GM21360 (cell line): Measurements from ENCODE around the gene B4GALT3.

Experiments
- ATAC-seq: cut with Tn5 transposase; IDR thresholded peaks from one replicate; pipeline ENCODE4 v1.9.1; 2021; ENCODE audit warnings: mild to moderate bottlenecking, moderate library complexity; ENCODE audit not compliant: unreplicated experiment

B4GALT3 gene

DNA sequence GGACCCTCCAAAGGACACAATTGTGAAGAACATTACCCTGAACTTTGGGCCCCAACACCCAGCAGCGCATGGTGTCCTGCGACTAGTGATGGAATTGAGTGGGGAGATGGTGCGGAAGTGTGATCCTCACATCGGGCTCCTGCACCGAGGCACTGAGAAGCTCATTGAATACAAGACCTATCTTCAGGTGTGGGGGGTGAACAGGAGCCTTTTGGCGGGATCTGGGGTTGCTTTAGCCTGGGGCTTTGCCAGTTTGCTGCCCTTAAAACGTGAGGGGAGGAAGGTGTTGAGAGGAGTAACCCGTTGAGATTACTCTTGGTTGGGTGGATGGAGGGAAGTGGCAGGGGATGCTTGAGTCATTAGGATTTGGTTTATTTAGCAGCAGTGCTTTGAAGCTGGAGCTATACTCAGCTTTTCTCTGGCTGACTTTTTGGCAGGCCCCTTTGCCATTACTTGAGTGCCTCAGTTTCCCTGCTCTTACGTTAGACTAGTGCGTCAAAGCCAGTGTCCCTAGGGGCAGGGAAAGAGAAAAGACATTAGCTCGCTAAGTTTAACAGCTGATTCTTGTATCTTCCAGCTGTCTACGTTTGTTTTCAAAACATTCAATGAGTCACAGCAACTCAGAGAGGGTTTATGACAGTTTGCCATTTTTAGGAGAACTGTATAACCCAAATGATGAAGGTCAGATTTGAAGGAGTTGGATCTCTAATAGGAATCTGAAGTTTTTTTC, 29.3 kb upstream of the B4GALT3 start:
- ATAC-seq, result no peak

DNA sequence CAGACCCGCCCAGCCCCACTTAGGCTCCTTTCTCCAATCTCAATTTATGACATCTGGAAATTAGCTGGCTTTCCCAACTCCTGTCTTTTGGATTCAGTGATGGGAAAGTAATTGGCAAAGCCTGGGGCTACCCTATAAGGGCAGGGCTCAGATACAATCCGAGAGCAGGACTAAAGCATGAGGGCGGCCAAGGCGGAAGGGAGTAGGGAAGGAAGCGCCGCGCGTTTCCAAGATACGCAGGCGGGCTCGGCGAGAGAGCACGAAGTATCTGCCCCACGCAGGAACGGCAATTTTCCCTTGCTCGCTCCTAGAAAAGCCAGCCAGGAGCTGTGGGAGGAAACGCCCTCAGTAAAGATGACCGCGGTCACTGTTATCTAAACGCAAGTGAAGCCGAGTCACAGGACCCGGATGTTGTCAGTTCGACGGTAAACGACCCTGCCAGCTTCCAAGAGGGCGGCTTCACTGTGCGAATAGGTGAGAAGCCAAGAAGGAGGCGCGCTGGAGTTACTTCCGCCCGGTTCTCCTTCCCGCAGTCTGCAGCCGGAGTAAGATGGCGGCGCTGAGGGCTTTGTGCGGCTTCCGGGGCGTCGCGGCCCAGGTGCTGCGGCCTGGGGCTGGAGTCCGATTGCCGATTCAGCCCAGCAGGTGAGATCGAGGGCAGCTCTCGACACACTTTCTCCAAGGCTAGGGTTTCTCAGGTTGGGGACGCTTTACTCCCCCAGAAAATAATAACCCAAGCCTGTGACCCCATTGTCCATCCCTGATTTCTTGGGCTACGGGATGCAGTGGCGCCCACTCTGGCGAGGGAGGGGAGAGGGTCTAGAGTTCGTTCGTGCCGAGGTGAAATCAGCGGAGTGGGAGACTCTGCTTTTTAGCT, 24.8 kb upstream of the B4GALT3 start, which contains the start of gene NDUFS2:
Gene NDUFS2, plus strand, starts transcription at position 532 of the 877 bp plus-strand sequence. Its CDS starts 19 bp downstream, at position 551.
- peak; percentile 88 for ATAC-seq

DNA sequence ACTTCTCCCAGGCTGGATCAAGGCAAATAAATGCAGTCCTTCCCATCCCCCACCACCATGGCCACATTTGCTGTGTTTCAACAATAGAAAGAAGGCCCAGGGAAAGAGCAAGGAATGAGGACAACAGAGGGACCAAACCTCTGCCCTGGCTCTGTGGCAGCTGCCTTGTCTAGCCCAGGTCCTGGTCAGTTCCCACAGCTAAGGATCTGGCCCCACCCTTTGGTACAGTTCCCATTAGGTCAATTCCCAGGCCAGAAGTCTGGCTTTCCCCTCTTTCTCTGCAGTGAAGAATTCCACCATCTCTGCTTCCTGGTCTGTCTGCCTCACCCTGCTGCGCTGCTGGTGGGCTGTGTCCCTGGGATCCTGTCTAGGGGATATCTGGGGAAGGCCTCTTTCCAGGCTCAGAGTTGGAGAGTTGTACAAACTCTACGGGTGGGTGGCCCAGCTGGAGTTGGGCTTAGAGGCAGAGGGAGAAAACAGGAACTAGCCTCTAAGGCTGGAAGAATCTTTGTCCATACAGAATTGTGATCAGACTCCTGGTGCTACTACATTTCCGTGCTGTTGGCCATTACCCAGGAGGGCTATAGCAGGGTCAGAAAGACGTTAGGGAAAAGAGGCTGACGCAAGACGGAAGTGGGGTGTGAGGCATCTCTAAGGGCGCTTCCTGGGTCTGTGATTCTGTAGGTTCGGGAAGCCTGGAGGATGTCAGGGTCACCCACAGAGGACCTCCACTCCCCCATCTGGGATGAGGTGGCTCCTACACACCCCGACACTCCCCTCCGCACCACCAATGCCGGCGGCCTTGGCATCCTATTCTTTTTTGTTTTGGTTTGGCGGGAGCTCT, 23.9 kb upstream of the B4GALT3 start:
- no peak for ATAC-seq

DNA sequence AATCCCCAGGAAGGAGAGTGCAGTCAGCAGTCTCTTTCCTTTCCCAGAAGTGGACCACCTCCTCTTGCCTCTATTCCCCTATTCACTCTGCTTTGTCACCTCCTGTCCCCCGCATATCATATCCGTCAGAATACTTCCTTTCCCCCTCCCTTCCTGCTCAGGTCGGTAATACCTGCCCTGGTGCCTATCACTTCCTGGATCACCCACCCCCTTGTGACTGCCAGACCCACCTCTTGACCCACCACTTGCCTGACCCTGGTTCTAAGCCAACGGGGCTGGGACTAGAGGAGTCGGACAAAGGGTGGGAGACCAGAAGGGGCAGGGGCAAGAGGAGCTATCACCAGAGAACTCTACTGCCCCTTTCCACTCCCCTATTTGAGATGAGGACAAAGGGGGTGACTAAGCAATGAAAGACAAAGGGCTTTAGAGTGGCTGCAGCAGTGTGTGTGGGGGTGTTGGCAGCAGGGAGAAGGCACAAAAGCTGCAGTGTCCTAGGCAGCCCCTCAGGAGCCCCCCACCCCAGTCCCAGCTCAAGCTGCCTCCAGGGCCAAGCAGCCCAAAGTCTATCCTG, 23.2 kb upstream of the B4GALT3 start:
- ATAC-seq, result no peak

DNA sequence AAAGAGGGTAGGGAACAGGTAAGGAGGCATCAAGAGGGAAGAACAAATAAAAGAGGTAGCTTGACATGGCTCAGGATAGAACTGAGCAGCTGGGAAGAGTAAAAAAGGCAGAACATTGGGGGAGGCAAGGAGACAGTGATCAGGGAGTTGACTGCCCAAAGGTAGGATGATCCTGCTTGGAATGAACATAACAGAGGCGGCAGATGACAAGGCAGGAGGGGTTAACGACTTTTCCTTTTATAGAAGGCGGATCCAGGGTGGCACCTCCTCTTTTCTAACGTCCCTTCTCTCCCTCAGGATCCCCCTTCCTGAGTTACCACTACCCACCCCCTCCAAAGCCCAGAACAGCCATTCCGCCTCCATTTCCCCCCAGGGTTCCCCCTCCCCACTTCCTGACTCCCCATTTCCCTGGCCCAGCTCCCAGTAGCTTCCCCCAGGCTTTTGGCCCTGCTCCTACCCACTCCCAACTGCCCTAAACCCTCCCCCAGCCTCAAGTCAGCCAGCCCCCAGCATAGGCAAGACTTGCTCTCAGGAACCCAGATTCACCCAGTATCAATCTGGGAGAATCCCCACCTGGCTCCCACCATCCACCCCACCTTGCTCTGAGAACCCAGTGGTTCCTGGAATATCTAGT, 22.3 kb upstream of the B4GALT3 start:
- ATAC-seq, result no peak

DNA sequence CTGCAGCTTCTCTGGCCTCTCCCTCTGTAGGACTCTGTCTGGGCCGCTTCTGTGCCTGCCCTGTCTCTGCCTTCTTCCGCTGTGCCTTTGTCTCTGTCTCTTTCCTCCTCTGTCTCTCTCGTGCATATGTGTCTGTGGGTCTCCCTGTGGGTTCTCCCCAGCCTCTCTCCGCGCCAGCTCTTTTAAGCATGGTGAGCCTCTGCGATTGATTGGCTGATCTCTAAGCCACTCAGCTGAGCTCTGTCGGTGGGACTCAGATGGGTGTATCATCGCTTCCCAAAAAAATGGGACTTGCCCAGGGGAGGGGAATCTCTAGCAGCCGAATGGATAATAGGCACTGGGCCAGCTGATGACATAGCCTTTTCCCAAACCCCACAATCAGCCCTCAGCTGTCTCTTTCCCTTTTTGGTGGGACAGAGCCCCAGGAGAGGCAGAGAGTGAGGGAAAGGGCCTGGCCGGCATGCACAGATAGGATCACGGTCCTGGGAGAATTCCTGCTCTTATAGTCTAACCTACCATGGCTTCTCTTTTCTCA, 21.7 kb upstream of the B4GALT3 start, which contains the start of gene ADAMTS4:
Gene ADAMTS4, minus strand, starts transcription at position 158 of the 535 bp plus-strand sequence. CDS start 427 bp downstream, outside the sequence.
- no peak for ATAC-seq

DNA sequence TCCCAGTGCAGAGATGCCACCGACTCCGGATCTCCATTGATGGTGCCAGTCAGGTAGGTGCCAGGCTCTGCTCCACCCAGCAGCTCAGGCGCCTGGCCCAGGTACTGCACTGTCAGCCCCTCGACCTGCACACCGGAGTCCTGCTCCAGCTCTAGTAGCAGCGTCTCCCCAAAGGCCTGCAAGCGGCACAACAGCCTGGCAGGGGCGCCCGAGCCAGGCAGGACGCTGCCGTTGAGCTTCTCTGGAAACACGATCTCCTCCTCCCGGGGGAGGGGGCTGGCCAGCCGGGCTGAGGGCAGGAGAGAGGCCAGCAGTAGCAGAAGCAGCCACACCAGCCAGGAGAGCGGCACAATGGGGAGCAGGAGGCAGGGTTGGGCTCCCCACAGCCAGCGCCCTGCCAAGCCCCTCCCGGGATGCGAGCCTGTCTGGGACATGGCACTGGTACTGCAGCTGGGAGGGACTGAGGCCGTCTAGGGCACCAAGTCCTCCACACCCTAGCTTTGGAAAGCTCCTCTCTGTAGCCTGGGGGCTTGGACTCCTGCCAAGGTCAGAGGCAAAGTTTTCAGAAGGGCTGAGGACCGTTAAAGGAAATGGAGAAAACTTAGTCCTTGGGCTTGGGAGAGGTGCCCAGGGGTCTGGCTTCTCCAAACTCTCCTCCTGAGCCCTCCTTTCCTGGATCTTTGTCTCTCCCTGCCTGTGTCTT, 21.0 kb upstream of the B4GALT3 start:
- no peak for ATAC-seq

DNA sequence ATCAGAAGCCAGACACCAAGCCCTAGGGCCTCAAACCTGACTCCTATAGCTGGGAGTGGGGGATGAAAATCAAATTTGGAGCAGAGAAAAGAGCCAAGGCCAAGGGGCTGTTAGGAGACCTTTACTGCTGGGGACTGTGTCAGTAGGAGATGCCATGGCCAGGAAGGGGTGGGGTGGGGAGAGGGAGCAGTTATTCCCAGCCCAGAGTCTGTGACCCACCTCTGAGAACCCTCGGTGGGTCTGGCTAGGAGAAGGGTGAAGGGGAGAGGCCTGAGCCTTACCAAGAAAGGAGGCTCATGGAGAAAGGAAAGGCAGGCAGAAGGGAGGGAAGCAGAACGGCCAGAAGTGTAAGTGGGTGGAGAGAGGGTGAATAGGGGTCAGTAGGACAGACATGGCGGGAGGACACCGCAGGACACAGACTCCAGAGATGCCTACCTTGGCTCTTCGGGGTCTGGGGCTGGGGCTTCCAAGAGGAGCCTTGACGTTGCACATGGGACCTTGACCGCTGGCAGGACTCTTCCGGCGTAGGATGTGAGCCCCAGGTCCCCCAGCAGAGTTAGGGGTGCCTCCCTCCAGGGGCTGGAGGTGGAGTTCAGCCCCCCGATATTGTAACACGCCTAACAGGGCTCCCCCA, 20.4 kb upstream of the B4GALT3 start:
- ATAC-seq, result no peak

DNA sequence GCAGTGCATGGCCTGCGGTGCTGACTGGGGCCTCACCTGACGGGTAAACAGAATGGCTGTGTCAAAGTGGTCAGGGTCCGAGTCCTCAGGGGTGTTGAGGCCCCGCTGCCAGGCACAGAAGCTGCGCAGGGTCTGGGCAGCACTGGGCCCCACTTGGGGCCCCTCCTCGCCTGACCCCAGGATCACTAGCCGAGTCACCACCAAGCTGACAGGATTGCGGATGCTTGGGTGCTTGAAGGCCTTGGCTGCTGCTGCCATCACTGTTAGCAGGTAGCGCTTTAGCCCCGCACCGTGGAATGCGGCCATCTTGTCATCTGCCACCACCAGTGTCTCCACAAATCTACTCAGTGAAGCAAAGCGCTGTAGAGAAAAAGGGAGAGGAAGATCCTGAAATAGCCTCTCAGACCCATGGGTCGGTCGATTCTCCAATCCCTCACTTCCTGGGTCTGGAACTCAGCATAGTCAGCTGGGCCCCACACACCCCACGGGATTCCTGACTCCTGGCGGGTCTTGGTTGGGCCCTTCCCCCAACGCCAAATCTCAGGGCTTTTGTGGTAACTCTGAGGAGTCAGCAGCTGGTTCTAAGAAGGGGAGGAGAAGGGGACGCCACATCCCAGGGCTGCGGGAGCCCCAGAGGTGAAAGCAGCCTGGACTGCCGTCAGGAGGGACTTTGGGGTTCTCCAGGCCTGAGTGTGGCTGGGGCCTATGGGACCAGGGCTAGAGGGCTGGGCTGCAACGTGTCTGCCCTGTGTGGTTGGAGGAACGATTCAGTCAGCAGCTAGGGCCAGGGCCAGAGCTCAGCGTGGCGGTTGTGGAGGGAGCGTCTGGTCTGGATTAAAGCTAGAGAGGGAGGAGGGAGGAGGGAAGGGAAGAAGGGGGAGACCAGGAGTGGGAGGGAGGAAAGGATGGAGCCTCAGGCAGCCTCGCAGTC, 19.5 kb upstream of the B4GALT3 start:
- no peak for ATAC-seq

DNA sequence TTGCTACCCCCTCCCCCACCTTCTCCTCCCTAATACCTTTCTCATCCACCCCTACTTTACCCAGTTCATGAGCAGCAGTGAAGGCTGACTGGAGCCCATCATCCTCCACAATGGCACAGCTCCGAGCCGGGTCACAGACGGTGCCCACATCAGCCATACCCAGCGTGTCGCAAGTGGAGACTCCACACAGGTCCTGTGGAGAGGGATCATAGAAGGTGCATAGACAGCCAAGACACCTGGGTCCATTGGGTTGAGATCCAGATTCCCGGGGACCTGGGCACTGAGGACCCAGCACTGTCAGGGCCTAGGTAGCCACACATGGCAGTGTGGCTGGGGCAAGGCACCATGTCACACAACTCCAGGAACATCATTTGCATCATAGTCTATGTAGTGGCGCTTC, 18.8 kb upstream of the B4GALT3 start:
- ATAC-seq, result no peak

DNA sequence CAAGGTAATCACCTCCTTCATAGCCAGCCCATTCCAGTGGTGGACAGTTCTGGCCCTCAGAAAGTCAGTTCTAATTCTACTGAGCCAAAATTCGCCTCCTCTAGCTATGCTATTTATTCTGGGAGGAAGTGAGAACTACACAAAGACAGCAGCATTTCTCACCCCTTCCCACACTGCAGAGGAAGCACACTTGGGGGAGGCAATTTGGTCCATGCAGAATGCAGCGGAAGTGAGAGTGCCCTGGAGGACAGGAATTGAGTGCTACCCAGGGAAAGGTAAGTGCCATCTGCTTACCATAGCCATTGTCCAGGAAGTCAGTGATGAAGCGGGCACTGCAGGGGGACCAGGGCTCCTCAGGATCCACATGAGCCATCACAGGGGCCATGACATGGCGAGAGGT, 17.9 kb upstream of the B4GALT3 start:
- no peak for ATAC-seq

DNA sequence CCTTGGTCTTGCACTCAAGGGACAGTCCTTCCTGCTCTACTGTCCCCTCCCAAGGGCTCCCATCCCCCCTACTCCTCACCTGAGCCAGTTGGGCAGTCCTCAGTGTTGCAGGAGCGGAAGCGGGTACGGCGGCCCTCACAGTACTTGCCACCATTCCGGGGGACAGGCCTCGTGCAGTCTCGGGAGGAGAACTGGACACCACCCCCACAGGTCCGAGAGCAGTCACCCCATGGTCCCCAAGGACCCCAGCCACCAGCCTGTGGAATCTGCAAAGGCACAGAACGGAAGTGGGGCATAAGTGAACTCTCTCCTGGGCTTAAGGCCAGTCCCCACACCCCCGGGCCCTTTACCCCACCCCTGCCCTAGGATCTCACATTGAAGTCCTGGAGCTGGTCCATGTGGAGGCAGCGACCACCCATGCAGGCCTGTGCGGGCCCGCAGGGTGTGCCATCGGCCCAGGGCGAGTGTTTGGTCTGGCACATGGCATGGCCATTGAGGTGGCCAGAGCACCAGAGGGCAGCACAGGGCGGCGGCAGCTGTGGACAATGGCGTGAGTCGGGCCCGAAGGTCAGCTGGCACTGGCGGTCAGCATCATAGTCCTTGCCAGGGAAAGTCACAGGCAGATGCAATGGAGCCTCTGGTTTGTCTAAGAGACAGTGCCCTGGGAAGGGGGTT, 16.4 kb upstream of the B4GALT3 start:
- ATAC-seq, result no peak

DNA sequence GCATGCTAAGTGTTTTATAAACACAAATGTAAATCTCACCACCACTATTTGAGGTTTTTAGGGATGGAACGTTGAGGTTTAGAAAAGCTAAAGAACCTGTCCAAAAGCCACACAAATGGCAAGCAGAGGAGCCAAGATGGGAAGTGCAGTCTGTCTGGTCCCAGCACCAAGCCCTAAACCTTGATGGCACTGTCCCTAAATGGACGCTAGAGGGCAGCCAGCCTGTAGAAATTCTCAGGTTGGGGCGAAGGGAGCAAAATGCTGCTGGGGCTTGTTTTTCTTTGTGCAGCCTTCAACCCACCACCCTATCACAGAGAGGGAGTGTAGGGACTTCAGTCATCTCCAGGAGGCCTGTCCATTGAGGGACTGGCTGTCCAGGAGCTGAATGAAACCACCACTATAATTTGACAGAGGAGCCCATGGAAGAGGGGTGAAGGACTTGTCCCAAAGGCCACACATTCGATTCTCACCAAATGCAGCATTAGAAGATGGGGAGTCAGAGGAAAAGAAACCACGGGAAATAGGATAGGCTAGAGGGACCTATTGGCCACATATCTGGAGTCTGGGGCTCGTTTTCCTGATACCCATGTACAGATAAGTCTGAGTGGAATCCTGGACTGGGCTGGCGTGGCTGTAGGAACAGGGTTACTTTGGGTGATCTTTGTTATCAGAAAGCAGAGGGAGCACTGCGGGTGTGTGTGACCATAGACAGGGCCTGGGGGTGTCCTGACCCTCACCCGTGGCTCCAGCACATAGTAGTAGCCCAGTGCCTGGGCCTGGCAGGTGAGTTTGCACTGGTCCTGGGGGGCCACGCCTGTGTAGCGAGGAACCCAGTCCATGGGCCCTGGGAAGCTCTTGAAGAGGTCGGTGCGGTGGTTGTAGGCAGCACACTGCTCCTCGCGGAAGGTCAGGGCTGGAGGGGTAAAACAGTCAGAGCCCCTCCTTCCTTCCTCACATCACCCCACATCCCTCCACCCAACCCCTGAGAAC, 15.5 kb upstream of the B4GALT3 start:
- ATAC-seq, result no peak

DNA sequence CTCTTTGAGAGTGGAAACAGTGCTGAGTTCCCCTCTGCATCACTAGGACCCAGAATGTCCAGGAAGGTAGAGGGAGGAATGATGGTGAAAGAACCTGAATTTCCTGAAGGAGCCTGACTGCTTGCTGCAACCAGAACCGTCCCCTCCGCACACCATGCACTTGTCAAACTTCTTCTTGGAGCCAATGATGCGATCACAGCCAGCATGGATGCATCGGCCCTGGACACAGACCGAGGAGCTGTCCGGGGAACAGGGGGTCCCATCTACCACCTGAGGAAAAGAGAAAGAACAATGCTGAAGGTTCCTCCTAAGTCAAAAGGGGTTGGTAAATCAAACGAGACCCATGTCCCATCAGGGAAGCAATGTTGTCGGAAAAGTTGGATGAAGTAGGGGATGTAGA, 14.7 kb upstream of the B4GALT3 start:
- ATAC-seq, result no peak

DNA sequence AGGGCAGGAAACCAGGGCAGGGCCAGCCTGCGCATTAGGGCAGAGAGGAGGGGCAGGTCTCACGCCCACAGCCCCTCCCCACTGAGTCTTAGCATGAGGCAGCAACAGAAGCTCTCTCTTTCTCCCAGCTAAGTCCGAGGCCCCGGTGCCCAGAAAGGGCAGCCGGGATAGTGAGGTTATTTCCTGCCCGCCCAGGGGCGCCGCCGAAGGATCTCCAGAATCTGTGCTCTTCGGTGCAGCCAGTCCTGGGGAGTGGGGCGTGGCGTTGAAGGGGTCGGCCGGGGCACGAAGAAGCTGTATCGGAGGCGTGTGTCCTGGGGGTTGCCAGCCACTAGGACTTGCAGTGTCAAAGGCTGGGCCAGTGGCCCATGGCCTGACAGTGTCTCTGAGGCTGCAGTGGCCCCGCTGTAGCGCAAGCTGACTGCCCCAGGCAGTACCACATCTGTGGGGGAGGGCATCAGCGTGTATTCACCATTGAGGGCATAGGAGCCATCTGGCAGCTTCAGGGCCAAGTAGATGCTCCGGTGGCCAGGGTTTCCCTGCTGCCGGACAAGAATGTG, 13.7 kb upstream of the B4GALT3 start:
- no peak for ATAC-seq

DNA sequence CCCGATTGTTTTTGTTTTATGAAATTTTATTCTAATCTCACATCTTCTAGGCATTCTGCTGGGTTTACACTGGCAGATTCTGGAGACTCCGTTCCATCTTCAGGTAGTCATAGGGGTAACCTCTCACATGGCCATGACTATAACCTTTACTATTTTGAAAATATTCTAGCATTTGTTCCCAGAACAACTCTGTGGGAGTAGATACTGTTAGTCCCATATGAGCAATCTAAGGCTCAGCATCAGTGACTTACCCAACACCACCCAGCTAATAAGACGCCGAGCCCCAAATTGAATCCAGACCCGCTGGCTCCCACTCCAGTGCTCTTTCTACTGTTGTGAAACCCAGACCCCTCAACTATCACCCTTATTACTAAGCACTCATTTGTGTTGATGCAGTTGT, 11.7 kb upstream of the B4GALT3 start:
- no peak for ATAC-seq
